DOHH2 (cell line): Measurements from ENCODE around the gene PSD4.

Experiments
- H3F3A ChIP-seq: fragments of 200-600 bp; sonication (generic), shearing (Covaris generic); 2 replicates; pipeline ENCODE4 v1.6.0; 2016; ENCODE audit warnings: antibody characterized with exemption, mild to moderate bottlenecking; ENCODE audit not compliant: control insufficient read depth, insufficient read depth
- H3K27ac ChIP-seq: fragments of 200-600 bp; sonication (generic); 2 replicates; pipeline ENCODE4 v1.5.1; 2014; ENCODE audit warnings: low read depth, mild to moderate bottlenecking, low read length, moderate library complexity
- H3K27me3 ChIP-seq: fragments of 200-600 bp; sonication (generic); 2 replicates; pipeline ENCODE4 v1.6.1; 2014; ENCODE audit warnings: mild to moderate bottlenecking, low read length, mixed read lengths; ENCODE audit not compliant: control insufficient read depth
- H3K36me3 ChIP-seq: fragments of 200-600 bp; sonication (generic); 2 replicates; pipeline ENCODE4 v1.6.1; 2014; ENCODE audit warnings: mild to moderate bottlenecking, low read length, moderate library complexity, mixed read lengths; ENCODE audit not compliant: control insufficient read depth
- H3K4me1 ChIP-seq: fragments of 200-600 bp; sonication (generic); 2 replicates; pipeline ENCODE4 v1.6.1; 2014; ENCODE audit warnings: mild to moderate bottlenecking, low read length, mixed read lengths; ENCODE audit not compliant: control insufficient read depth
- H3K4me2 ChIP-seq: fragments of 200-600 bp; sonication (generic); 2 replicates; pipeline ENCODE4 v1.6.0; 2014; ENCODE audit warnings: mild to moderate bottlenecking, low read length, moderate library complexity
- H3K4me3 ChIP-seq: fragments of 200-600 bp; sonication (generic); 2 replicates; pipeline ENCODE4 v1.5.1; 2014; ENCODE audit warnings: mild to moderate bottlenecking, low read length, mixed read lengths
- H3K79me2 ChIP-seq: fragments of 200-600 bp; sonication (generic); 2 replicates; pipeline ENCODE4 v1.6.1; 2014; ENCODE audit warnings: mild to moderate bottlenecking, low read length, mixed read lengths; ENCODE audit not compliant: control insufficient read depth
- H3K9me2 ChIP-seq: fragments of 200-600 bp; sonication (generic); replicated peaks from 2 replicates; pipeline ENCODE4 v1.6.1; 2014; ENCODE audit warnings: mild to moderate bottlenecking, low read length, mixed read lengths; ENCODE audit not compliant: control insufficient read depth
- H3K9me3 ChIP-seq: fragments of 200-600 bp; sonication (generic); 2 replicates; pipeline ENCODE4 v1.6.1; 2014; ENCODE audit warnings: antibody characterized with exemption, low read length, mixed read lengths; ENCODE audit not compliant: control insufficient read depth, insufficient read depth
- H4K20me1 ChIP-seq: fragments of 200-600 bp; sonication (generic); 2 replicates; pipeline ENCODE4 v1.6.0; 2014; ENCODE audit warnings: low read depth, mild to moderate bottlenecking, antibody characterized with exemption, low read length, moderate library complexity; ENCODE audit not compliant: control insufficient read depth, insufficient read depth
- EZH2phosphoT487 ChIP-seq: fragments of 200-600 bp; sonication (generic); IDR thresholded peaks from 2 replicates; pipeline ENCODE4 v1.6.1; 2017; ENCODE audit warnings: borderline replicate concordance, mild to moderate bottlenecking, antibody characterized with exemption, low read length, moderate library complexity, mixed read lengths
- TF ChIP-seq, protein P1 (sequence below): fragments of 200-600 bp; sonication (generic); IDR thresholded peaks from one replicate; pipeline ENCODE4 v1.5.1; 2014; ENCODE audit warnings: antibody characterized with exemption, mild to moderate bottlenecking, low read depth, low read length; ENCODE audit not compliant: poor library complexity, severe bottlenecking

PSD4 gene

GRCh38 chr2:113224647-113225236, 51.0 kb downstream of the PSD4 start:
- no peak overlapping the region for H3K4me3 ChIP-seq
- no peaks in the 10 kb centered on the region for H3K79me2 ChIP-seq
- no peaks in the 10 kb centered on the region for H3K9me2 ChIP-seq
- TF ChIP-seq, protein P1, sequence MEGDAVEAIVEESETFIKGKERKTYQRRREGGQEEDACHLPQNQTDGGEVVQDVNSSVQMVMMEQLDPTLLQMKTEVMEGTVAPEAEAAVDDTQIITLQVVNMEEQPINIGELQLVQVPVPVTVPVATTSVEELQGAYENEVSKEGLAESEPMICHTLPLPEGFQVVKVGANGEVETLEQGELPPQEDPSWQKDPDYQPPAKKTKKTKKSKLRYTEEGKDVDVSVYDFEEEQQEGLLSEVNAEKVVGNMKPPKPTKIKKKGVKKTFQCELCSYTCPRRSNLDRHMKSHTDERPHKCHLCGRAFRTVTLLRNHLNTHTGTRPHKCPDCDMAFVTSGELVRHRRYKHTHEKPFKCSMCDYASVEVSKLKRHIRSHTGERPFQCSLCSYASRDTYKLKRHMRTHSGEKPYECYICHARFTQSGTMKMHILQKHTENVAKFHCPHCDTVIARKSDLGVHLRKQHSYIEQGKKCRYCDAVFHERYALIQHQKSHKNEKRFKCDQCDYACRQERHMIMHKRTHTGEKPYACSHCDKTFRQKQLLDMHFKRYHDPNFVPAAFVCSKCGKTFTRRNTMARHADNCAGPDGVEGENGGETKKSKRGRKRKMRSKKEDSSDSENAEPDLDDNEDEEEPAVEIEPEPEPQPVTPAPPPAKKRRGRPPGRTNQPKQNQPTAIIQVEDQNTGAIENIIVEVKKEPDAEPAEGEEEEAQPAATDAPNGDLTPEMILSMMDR: no peak
- TF ChIP-seq EZH2phosphoT487: no peak
- no peaks in the 10 kb centered on the region for H3K4me1 ChIP-seq
- H3K36me3 ChIP-seq: no peaks in the 10 kb centered on the region
- H3K27ac ChIP-seq: no peak overlapping the region
- H3K9me3 ChIP-seq: no peaks in the 10 kb centered on the region
- peaks cover 27% of the 10 kb centered on the region for H3K27me3 ChIP-seq
- no peaks in the 10 kb centered on the region for H3F3A ChIP-seq
- H3K4me2 ChIP-seq: no peak overlapping the region
- H4K20me1 ChIP-seq: no peaks in the 10 kb centered on the region

DNA sequence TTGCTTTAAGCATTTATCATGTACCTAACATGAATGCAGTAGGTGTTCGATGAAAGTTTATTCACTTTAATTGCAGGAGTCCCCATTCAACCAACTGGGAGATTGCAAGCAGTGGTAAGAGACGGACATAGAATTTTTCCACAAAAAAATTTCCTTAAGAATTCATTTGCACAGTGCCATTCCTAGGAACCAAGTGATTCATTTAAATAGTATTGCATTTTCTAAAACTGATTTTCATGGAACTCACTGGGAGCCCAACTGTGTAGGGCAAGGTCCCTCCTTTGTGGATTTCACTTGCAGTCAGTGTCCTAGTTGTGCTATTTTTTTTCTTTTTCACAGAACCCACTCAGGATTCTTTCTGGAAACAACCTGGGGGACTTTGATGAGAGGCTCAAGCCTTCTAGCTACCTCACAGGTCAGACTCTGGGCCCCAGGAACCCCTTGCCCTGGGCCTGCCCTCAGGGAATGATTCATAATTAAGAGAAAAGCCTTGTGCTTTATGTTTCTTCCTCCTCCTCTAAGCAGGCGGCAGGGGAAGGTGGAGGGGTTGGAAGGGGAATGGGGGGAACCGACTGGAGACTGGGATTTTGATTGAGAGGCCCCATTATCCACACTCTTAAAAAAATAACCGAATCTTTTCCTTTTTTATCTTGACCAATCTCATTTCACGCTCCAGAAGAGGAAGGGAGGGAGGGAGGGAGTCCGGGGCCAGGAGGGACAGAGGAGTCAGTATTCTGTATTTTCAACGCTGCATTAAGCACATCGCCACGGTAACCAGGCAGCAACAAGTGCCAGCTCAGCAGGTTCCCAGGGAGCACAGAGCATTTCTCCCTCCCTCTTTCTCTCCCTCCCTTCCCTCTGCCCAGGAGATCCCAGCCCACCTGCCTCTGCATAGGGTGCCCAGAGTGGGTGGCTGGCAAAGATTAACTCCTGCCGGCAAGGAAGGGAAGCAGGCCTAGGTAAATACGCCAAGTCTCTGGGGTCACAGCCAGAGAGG, 51.8 kb downstream of the PSD4 start:
- peaks cover 27% of the 10 kb centered on the region for H3K27me3 ChIP-seq
- no peaks in the 10 kb centered on the region for H3K4me1 ChIP-seq
- no peak overlapping the region for H3K27ac ChIP-seq
- no peaks in the 10 kb centered on the region for H4K20me1 ChIP-seq
- TF ChIP-seq, protein P1: no peak
- no peak for TF ChIP-seq EZH2phosphoT487
- H3K9me3 ChIP-seq: no peaks in the 10 kb centered on the region
- no peaks in the 10 kb centered on the region for H3K9me2 ChIP-seq
- no peaks in the 10 kb centered on the region for H3K36me3 ChIP-seq
- no peaks in the 10 kb centered on the region for H3F3A ChIP-seq
- no peak overlapping the region for H3K4me2 ChIP-seq
- no peaks in the 10 kb centered on the region for H3K79me2 ChIP-seq
- no peak overlapping the region for H3K4me3 ChIP-seq

- Histone ChIP-seq H3K27me3 (peaks cover 22% of the 10 kb centered on the region), H3K36me3 (no peaks in the 10 kb centered on the region), H3F3A (no peaks in the 10 kb centered on the region), H3K27ac (no peak overlapping the region), H3K9me3 (no peaks in the 10 kb centered on the region), H3K79me2 (no peaks in the 10 kb centered on the region), H4K20me1 (no peaks in the 10 kb centered on the region), H3K4me3 (no peak overlapping the region), H3K4me2 (no peak overlapping the region), H3K4me1 (no peaks in the 10 kb centered on the region), H3K9me2 (no peaks in the 10 kb centered on the region)
- TF ChIP-seq EZH2phosphoT487: no peak
- TF ChIP-seq, protein P1: no peak
Measured at GRCh38 chr2:113226462-113226861, 52.7 kb downstream of the PSD4 start.
